HG03432 (cell line): ENCODE measurements around the gene FAR2.
A peak's percentile ranks its signal among the peaks of the same experiment; 100 is the strongest.
"Not testable (repeated sequence)": the region's sequence is repeated elsewhere in the genome, so short reads cannot be mapped to it uniquely, and the experiment has no call there.

Experiments used
- ATAC-seq: cut with Tn5 transposase; IDR thresholded peaks from one replicate; pipeline ENCODE4 v1.9.1; 2021; ENCODE audit warnings: mild to moderate bottlenecking, moderate library complexity; ENCODE audit not compliant: unreplicated experiment

The FAR2 gene

DNA sequence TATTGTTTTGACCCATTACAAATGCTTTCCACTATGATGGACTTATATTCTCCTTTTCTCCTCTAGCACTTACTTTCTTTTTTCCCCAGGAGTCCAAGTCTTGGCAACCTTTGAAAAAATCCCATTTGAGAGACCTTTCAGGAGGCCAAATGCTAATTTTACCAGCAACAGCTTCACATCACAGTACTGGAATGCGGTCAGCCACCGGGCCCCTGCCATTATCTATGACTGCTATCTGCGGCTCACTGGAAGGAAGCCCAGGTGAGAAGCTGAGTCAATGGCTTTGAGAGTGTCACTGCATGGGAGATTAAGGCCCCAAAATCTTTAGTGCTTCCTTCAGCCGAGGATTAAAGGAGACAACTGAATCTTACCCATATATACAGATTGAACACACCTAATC, 167.7 kb downstream of the FAR2 start:
- ATAC-seq: no peak

DNA sequence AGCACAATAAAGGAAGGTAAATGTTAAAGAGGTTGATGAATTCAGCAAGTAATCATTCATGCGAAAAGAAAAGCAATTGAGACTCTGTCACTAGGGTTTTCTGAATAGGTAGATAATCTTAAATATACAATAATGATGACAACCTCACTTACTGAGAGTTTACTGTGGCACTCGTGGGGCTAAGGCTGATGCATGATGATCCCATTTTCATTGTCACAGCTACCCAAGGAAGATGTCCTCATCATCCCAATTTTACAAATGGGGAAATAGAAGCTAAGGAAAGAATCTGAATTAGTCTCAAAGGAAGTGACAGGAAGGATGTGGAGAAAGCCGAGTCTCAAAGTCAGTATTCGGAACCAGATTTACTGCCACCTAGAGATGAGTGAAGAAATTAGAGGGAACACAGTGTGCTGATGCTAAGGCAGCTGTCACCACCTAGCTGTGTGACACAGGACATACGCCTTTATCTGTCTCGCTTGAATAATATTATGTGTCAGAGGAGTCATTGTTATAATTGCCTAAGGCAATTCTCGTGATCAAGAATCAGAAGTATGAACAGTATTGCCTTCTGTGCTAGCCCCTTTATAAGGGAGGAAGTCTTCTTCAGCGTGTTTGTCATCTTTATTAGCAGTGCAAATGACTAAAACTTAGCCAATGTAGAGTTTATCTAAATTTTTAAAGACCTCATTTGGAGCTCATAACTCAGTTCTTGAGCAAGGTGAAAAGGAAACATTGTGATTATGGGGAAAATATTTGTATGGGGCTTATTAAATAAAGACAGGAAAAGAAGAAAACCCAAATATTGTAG, 168.7 kb downstream of the FAR2 start:
- peak; percentile 100 for ATAC-seq

- ATAC-seq: no peak
Measured at GRCh38 chr12:29320295-29321085, 171.4 kb downstream of the FAR2 start.

GRCh38 chr12:29322157-29322556, 173.1 kb downstream of the FAR2 start:
- no peak for ATAC-seq

- ATAC-seq: no peak
Measured at GRCh38 chr12:29329411-29329810, 180.3 kb downstream of the FAR2 start.

GRCh38 chr12:29333178-29333577, 184.1 kb downstream of the FAR2 start:
- ATAC-seq: no peak

GRCh38 chr12:29334937-29335336, 185.9 kb downstream of the FAR2 start:
- no peak for ATAC-seq

DNA sequence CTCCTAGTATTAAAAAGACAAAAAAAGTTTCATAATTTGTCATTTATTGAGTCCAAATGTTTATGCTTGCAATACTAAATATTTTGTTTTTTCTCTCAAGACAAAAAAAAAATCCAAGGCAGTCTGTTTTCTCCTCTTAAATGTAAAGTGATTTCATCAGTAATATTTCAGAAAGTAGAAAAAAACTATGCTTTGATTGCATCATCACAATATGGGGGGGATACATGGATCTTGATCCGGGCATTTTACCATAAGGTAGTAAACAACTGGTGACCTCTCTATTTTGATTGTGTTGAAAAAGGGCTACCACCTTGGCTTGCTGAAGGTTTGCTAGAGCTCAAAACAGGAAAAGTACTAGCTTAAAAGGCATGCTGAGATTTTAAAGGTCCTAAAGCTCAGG, 188.2 kb downstream of the FAR2 start:
- ATAC-seq: no peak

DNA sequence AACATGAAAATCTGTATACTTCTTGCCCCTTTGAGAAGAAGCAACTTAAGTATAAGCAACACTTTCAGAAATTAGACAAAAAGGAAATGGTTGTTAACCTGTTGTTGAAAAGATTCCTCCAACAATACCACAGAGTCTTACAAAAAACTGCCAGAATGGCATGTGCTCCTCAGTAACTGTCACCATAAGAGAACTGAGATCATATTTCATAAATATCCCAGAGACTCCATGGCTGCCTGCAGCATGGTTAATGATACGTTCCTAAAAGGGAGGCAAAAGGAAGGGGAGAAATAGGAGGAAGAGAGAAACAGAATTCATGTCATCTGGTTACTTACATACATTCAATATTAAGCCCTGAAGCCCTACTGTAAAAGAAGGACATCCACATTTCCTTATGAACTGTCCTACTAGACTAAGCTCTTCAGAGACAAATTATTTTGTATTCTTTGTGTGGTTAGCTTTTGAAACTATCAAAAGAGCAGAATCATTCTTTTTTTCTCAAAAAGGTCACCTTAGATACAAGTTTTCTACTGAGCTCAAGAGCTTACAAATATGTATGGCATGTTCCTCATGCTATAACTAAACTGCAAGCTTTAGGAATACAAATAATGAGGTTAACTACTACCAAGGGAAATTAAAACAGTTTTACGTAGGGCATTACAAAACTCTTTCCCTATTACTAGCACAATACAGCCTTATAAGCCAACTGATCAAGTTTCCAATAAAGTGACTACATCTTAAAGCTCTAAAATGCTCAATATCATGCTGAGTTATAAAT, 194.1 kb downstream of the FAR2 start:
- no peak for ATAC-seq

- ATAC-seq: no peak
Measured at GRCh38 chr12:29346769-29347421, 197.8 kb downstream of the FAR2 start.

DNA sequence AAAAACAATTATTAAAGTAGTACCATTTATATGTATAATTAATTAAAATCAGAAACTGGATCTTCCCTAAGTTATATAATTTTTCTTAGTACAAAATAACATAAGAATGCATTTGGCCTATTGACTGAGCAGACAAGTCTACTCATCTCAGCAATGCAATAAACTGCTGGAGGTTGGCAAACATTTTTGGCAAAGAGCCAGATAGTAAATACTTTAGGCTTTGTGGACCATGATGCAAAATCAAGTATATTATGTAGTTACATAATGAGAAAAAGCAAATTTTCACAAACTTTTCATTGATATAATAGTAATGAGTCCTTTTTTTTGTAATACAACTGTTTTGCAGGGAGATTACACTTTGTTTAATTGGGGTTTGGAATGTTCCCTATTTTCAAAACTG, 201.0 kb downstream of the FAR2 start:
- no peak for ATAC-seq

GRCh38 chr12:29354954-29355353, 205.9 kb downstream of the FAR2 start:
- no peak for ATAC-seq

DNA sequence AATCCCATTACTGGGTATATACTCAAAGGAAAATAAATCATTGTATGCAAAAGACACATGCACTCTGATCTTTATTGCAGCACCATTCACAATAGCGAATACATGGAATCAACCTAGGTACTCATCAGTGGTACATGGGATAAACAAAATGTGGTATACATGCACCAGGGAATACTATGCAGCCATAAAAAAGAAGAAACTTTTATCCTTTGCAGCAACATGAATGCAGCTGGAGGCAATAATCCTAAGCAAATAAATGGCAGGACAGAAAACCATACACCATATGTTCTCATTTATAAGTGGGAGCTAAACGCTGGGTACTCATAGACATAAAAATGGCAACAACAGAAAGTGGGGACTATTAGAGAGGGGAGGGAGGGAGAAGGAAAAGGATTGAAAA, 216.0 kb downstream of the FAR2 start:
- ATAC-seq: no peak

DNA sequence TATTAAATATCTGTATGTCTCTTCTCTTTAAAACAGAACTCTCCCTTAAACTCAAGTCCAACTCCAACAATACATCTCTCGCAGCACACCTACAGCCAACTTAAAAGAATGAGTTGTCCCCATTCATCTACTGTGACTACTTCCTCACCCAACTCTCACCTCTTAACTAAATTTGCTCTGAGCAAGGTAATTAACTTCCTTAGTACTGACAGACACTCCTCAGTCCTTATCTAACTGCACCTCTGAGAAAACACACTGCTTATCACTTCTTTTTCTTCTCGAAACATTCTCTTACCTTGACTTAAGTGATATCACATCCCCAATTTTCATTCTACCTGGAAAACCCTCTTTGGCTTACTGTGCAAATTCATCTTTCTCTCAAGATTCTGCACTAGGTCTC, 224.9 kb downstream of the FAR2 start:
- ATAC-seq: no peak

GRCh38 chr12:29374913-29375312, 225.8 kb downstream of the FAR2 start:
- ATAC-seq: no peak

- no peak for ATAC-seq
Measured at GRCh38 chr12:29376118-29376517, 227.0 kb downstream of the FAR2 start.

DNA sequence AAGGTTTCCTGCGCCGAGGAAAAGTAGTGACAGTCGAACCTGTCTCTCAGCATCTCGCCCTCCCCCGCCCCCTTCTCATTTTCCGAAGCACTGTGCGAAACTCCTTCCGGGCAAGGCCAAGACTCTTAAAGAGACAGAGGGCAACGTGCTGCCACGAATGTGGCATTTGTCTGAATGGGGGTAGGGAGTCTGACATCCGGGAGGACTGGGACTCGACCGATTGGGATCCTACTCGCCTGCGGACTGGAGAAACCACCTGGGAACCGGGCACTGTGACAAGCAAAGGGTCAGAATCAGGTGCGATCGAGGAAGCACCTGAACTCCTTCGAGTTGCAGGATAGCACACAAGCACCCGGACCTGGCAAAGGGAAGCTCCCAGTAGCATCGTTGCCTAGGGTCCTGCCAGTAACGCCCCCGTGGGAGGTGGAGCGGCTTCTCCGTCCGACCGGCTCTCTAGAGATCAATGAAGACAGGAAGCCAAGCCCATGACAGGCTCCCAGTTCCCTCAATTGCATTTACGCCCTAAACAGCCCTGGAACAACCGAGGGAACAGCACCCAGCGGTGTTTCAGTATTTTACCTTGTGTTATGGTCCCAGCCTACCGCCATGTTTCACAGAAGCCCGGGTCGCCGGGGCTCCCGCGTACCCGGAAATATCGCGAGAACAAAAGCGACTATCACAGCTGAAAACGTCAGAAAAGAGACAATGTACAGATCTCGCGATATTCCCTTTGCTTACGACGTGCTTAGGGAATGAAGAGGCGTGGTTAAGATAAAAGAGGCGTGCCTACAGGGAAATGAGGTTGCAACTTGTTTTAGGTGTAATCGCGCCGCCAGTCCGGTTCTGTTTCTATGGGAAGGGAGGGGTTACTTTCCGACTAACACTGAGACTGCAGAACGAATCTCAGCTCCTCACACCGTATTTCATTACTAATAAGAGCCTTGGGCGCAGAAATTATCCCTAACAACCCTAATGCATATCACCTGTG, 231.8 kb downstream of the FAR2 start, which contains the start of gene ERGIC2:
Gene ERGIC2, minus strand, starts transcription at position 637 of the 988 bp plus-strand sequence. CDS start 9,539 bp downstream, outside the sequence.
- ATAC-seq: peak; percentile 94

DNA sequence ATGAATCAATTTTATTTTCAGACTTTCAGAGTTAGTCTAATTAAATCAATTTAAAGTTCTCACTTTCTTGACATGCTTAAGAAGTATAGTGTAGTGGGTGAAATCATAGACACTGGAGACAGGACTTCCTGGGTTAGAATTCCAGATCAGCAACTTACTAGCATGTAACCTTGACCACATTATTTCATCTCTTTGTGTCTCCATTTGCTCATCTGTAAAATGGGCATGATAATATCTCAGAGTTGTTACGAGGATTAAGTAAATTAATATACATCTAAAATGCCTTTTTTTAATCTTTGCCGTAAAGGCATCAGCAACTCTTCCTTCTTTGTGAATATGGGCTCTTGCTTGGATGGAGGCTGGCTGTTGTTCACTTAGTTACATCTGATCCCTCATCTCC, 233.2 kb downstream of the FAR2 start:
- ATAC-seq: no peak

DNA sequence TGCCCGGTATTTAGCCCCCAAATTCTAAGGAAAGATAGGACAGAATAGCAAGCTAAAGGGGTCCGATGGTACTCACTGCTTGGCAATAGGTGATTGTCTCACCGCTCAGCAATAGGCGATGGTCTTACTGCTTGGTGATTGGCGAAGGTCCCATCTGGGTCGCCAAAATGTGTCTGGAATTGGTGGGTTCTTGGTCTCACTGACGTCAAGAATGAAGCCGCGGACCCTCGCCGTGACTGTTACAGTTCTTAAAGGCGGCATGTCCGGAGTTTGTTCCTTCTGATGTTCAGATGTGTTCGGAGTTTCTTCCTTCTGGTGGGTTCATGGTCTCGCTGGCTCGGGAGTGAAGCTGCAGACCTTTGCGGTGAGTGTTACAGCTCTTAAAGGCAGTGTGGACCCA, 236.1 kb downstream of the FAR2 start:
- not testable (repeated sequence) for ATAC-seq
